H1 (cell line): ENCODE measurements around the gene LHPP. TPM values are rescaled to one million over a fixed set of nuclear protein-coding genes. Genes with fewer than 3 reads are reported as not detected.
A peak's percentile ranks its signal among the peaks of the same experiment; 100 is the strongest.

Experiments
- CTCF ChIA-PET: fragments of 300-600 bp; sonication (Branson Sonifier 250); formaldehyde crosslinking; loops from one replicate; lab custom pipeline; 2021; ENCODE audit not compliant: partially characterized antibody; lab: Charles Lee
- POLR2A ChIA-PET: fragments of 300-600 bp; sonication (Branson Sonifier 250); formaldehyde crosslinking; loops from one replicate; lab custom pipeline; 2021; ENCODE audit warnings: inconsistent platforms; ENCODE audit not compliant: partially characterized antibody; lab: Charles Lee
- DNase-seq, 2 experiments: peaks; one replicate each; pipeline versions ENCODE4 v3.0.0 to v3.0.0-alpha.2; 2010 to 2022; ENCODE audit warnings: low spot score in 2 of 2, low read depth in 1 of 2, mixed read lengths in 1 of 2
- FAIRE-seq: peaks from 2 replicates; lab custom pipeline; 2011; peaks lifted over from hg19 to GRCh38; lab: Jason Lieb, UNC
- H2AFZ ChIP-seq: 2 replicates; pipeline ENCODE4 v1.8.1; 2012; ENCODE audit warnings: low read length, inconsistent platforms
- H2AK5ac ChIP-seq: 2 replicates; pipeline ENCODE4 v1.6.1; 2013; ENCODE audit warnings: low read depth, low read length
- H2BK120ac ChIP-seq: replicated peaks from 2 replicates; pipeline ENCODE3; 2013; ENCODE audit warnings: low read depth, low read length, inconsistent platforms
- H2BK12ac ChIP-seq: 2 replicates; pipeline ENCODE4 v1.6.1; 2013; ENCODE audit warnings: low read depth, low read length
- H2BK15ac ChIP-seq: 2 replicates; pipeline ENCODE4 v1.6.1; 2013; ENCODE audit warnings: low read length
- H2BK20ac ChIP-seq: 2 replicates; pipeline ENCODE4 v1.6.1; 2013; ENCODE audit warnings: low read length
- H2BK5ac ChIP-seq: 2 replicates; pipeline ENCODE4 v1.6.1; 2013; ENCODE audit warnings: low read depth, low read length
- H3K14ac ChIP-seq: 2 replicates; pipeline ENCODE4 v1.6.1; 2013; ENCODE audit warnings: inconsistent platforms; ENCODE audit not compliant: insufficient read length
- H3K18ac ChIP-seq: 2 replicates; pipeline ENCODE4 v1.6.1; 2013; ENCODE audit warnings: low read length; ENCODE audit errors: extremely low read depth
- H3K23ac ChIP-seq: 2 replicates; pipeline ENCODE4 v1.6.1; 2013; ENCODE audit warnings: inconsistent platforms; ENCODE audit not compliant: insufficient read length
- H3K23me2 ChIP-seq: 2 replicates; pipeline ENCODE4 v1.6.1; 2013; ENCODE audit warnings: low read depth, low read length
- H3K27ac ChIP-seq: 2 replicates; pipeline ENCODE4 v1.6.1; 2011; ENCODE audit warnings: low read depth, low read length, inconsistent platforms
- H3K27me3 ChIP-seq, 4 experiments: replicated peaks in 1 of 4; 1 replicate in 1 of 4; 2 replicates in 3 of 4; pipeline versions ENCODE4 v1.6.1 to v1.8.1; 2011 to 2013; ENCODE audit warnings: low read length in 3 of 4, mild to moderate bottlenecking in 3 of 4, inconsistent platforms in 2 of 4, mixed read lengths in 2 of 4, moderate library complexity in 1 of 4; ENCODE audit not compliant: control insufficient read depth in 3 of 4, insufficient read depth in 3 of 4; ENCODE audit errors: extremely low read depth in 1 of 4
- H3K36me3 ChIP-seq, 4 experiments: 2 replicates each; pipeline versions ENCODE4 v1.6.1 to v1.8.1; 2011 to 2013; ENCODE audit warnings: mild to moderate bottlenecking in 4 of 4, low read length in 3 of 4, moderate library complexity in 2 of 4, control low read depth in 1 of 4, inconsistent platforms in 1 of 4; ENCODE audit not compliant: insufficient read depth in 4 of 4, control insufficient read depth in 2 of 4
- H3K4ac ChIP-seq: replicated peaks from 2 replicates; pipeline ENCODE3; 2013; ENCODE audit warnings: low read length, low read depth, mixed read lengths, inconsistent platforms; ENCODE audit not compliant: insufficient read length
- H3K4me1 ChIP-seq, 4 experiments: replicated peaks in 1 of 4; 1 replicate in 1 of 4; 2 replicates in 3 of 4; pipeline versions ENCODE4 v1.6.1 to v1.8.1; 2011 to 2013; ENCODE audit warnings: low read length in 3 of 4, inconsistent platforms in 2 of 4, mixed read lengths in 1 of 4; ENCODE audit not compliant: insufficient read depth in 4 of 4, control insufficient read depth in 3 of 4
- H3K4me2 ChIP-seq, 2 experiments: 2 replicates each; pipeline versions ENCODE4 v1.6.1 to v1.8.1; 2011 to 2013; ENCODE audit warnings: low read depth in 2 of 2, low read length in 2 of 2, control low read depth in 1 of 2, inconsistent platforms in 1 of 2, mild to moderate bottlenecking in 1 of 2; ENCODE audit not compliant: insufficient read depth in 1 of 2
- H3K4me3 ChIP-seq, 4 experiments: fragments of 200-600, 300-600 bp in 1 of 4; sonication (generic), shearing (Covaris generic), sonication (Bioruptor Twin) in 1 of 4; 2 replicates each; pipeline versions ENCODE4 v1.5.1 to v1.8.1; 2011 to 2016; ENCODE audit warnings: low read length in 4 of 4, low read depth in 3 of 4, control low read depth in 2 of 4, inconsistent platforms in 2 of 4, mild to moderate bottlenecking in 2 of 4, mixed read lengths in 1 of 4, moderate library complexity in 1 of 4; ENCODE audit not compliant: insufficient read depth in 2 of 4; ENCODE audit errors: extremely low read depth in 1 of 4
- H3K56ac ChIP-seq: replicated peaks from 2 replicates; pipeline ENCODE3; 2013; ENCODE audit warnings: low read depth, mild to moderate bottlenecking, mixed read lengths, low read length, inconsistent platforms; ENCODE audit not compliant: insufficient read length
- H3K79me1 ChIP-seq: 2 replicates; pipeline ENCODE4 v1.6.1; 2013; ENCODE audit warnings: low read depth, low read length, control low read depth
- H3K79me2 ChIP-seq, 2 experiments: 2 replicates each; pipeline versions ENCODE4 v1.6.1 to v1.8.1; 2012 to 2013; ENCODE audit warnings: low read length in 2 of 2, mild to moderate bottlenecking in 2 of 2, inconsistent platforms in 1 of 2; ENCODE audit not compliant: insufficient read depth in 2 of 2, control insufficient read depth in 1 of 2
- H3K9ac ChIP-seq, 4 experiments: replicated peaks in 1 of 4; 1 replicate in 1 of 4; 2 replicates in 3 of 4; pipeline versions ENCODE4 v1.6.1 to v1.8.1; 2011 to 2013; ENCODE audit warnings: low read depth in 3 of 4, low read length in 3 of 4, control low read depth in 2 of 4, mild to moderate bottlenecking in 2 of 4, moderate library complexity in 2 of 4, inconsistent platforms in 1 of 4; ENCODE audit errors: extremely low read depth in 1 of 4
- H3K9me3 ChIP-seq, 2 experiments: 2 replicates each; pipeline versions ENCODE4 v1.6.1 to v1.8.1; 2012 to 2013; ENCODE audit warnings: mild to moderate bottlenecking in 2 of 2, moderate library complexity in 2 of 2, control low read depth in 1 of 2, inconsistent platforms in 1 of 2, low read depth in 1 of 2, low read length in 1 of 2, mixed read lengths in 1 of 2; ENCODE audit not compliant: insufficient read depth in 2 of 2
- H4K20me1 ChIP-seq, 2 experiments: replicated peaks in 1 of 2; 2 replicates each; pipeline versions ENCODE3 to v1.8.1; 2011 to 2013; ENCODE audit warnings: inconsistent platforms in 2 of 2, low read length in 2 of 2, mild to moderate bottlenecking in 1 of 2; ENCODE audit not compliant: insufficient read depth in 2 of 2, control insufficient read depth in 1 of 2
- H4K5ac ChIP-seq: 2 replicates; pipeline ENCODE4 v1.6.1; 2013; ENCODE audit warnings: low read length, low read depth, mixed read lengths, inconsistent platforms; ENCODE audit not compliant: insufficient read length
- H4K8ac ChIP-seq: 2 replicates; pipeline ENCODE4 v1.8.0; 2013; ENCODE audit warnings: mild to moderate bottlenecking, moderate library complexity, low read length, inconsistent platforms; ENCODE audit not compliant: insufficient read depth; ENCODE audit errors: extremely low read depth
- H4K91ac ChIP-seq: replicated peaks from 2 replicates; pipeline ENCODE3; 2013; ENCODE audit warnings: low read length, mixed read lengths, inconsistent platforms; ENCODE audit not compliant: insufficient read length
- NANOG ChIP-seq: IDR thresholded peaks from 2 replicates; pipeline ENCODE4 v1.6.1; 2011; ENCODE audit warnings: low read length, low read depth, mild to moderate bottlenecking, inconsistent platforms; ENCODE audit not compliant: insufficient read depth, poor library complexity, severe bottlenecking
- POLR2A ChIP-seq, 2 experiments: IDR thresholded peaks; 1 replicate in 1 of 2; 2 replicates in 1 of 2; pipeline ENCODE4 v1.6.1; 2011; ENCODE audit warnings: low read depth in 2 of 2, low read length in 2 of 2, mild to moderate bottlenecking in 2 of 2; ENCODE audit errors: control extremely low read depth in 1 of 2
- WGBS, 2 experiments: shearing (Covaris generic) in 1 of 2; methylation state at CpG; one replicate each; pipeline versions ENCODE4 v1.1.6 to v1.1.7; 2013 to 2015; ENCODE audit warnings: low lambda C conversion rate in 2 of 2, mixed read lengths in 2 of 2, inconsistent platforms in 1 of 2, low coverage in 1 of 2, missing lambda C conversion rate in 1 of 2; ENCODE audit not compliant: insufficient replicate concordance in 2 of 2, insufficient coverage in 1 of 2, insufficient read length in 1 of 2; ENCODE audit errors: extremely low coverage in 1 of 2, missing lambda C conversion rate in 1 of 2; 5-methylcytosine and 5-hydroxymethylcytosine counted together
- polyA plus RNA-seq, 7 experiments: library from polyadenylated mRNA; depleted of rRNA in 3 of 7; stranded (reverse) in 5 of 7; unstranded in 2 of 7; fragments of >200 nt in 5 of 7; fragments of 200-250 nt in 2 of 7; gene quantifications; 1 replicate in 5 of 7; 2 replicates in 1 of 7; 4 replicates in 1 of 7; pipeline versions ENCODE4 v1.2.1 to v1.2.3, GENCODE V29; 2011 to 2013; ENCODE audit warnings: missing spikeins in 2 of 7, mixed read lengths in 2 of 7
- total RNA-seq: library from RNA; stranded (reverse); fragmentation: NEBNext Ultra II Directional; extraction: Animal tissue kit (Norgen Biotek cat#: 25700); gene quantifications from 2 replicates; pipeline ENCODE4 v1.2.1, GENCODE V29; 2021

Gene LHPP
- total and polyA plus RNA-seq, 2 of the 8 experiments (the other 6 are each of a cell fraction or from before 2014, with no cell fraction given) = 26.0 to 45.0 TPM

GRCh38 chr10:124612611-124613498, 151.2 kb downstream of the LHPP start:
- Histone ChIP-seq H3K23ac (no peak overlapping the region), H3K79me1 (no peaks in the 10 kb centered on the region), H3K4me1 (peaks cover 0 to 8% (median 2%) of the 10 kb centered on the region in 4 experiments; a peak in 4 of 7 replicates), H4K8ac (no peak overlapping the region), H3K27ac (no peak overlapping the region), H3K27me3 (no peaks in the 10 kb centered on the region; a peak in 1 of 7 replicates), H3K9me3 (no peaks in the 10 kb centered on the region), H3K79me2 (no peaks in the 10 kb centered on the region), H3K36me3 (no peaks in the 10 kb centered on the region; a peak in 2 of 8 replicates), H3K23me2 (no peaks in the 10 kb centered on the region; the same call in 1 of the 2 replicates), H3K4me3 (no peak overlapping the region), H3K9ac (no peak overlapping the region), H2BK12ac (no peak overlapping the region), H3K14ac (no peak overlapping the region), H2BK15ac (no peak overlapping the region), H2BK120ac (no peak overlapping the region), H2AFZ (no peak overlapping the region), H2BK20ac (no peak overlapping the region), H4K20me1 (peaks cover 0 to 12% of the 10 kb centered on the region in 2 experiments), H3K56ac (no peak overlapping the region), H2BK5ac (no peak overlapping the region), H2AK5ac (no peak overlapping the region), H3K18ac (0 out of 2 replicates have a peak overlapping the region, but pooled peaks have one; percentile 7), H4K5ac (no peak overlapping the region), H3K4ac (no peak overlapping the region), H4K91ac (no peak overlapping the region), H3K4me2 (no peak overlapping the region)
- WGBS, 2 experiments = 70% methylated on average over 13 of the region's 18 CpGs; no CpG with 5 or more reads in 1 of the 2 experiments
- ChIA-PET POLR2A (no interaction called here), CTCF (interaction anchor here (0.6 to 3.7 kb wide), 13 partner anchors 9 to 537 kb away, joined by 3 to 14 read pairs (median 4); no protein-coding TSS in a partner anchor)
- no peak for FAIRE-seq
- DNase-seq = peak in 1 of 2 experiments; percentile 73
- TF ChIP-seq NANOG (no peak), POLR2A (IDR thresholded peaks at IDR 0.05; ENCODE audit: control extremely low read depth in 1 of 2, low read depth in 2 of 2, low read length in 2 of 2) (no peak)
